Measurements from ENCODE around the gene KIAA0825. TPM values are rescaled to one million over a fixed set of nuclear protein-coding genes. Genes with fewer than 3 reads are reported as not detected.

The KIAA0825 gene
- total and polyA plus RNA-seq, 2 of the 8 experiments (the other 6 are each of a cell fraction or from before 2014, with no cell fraction given) = 0.60 to 1.0 TPM

DNA sequence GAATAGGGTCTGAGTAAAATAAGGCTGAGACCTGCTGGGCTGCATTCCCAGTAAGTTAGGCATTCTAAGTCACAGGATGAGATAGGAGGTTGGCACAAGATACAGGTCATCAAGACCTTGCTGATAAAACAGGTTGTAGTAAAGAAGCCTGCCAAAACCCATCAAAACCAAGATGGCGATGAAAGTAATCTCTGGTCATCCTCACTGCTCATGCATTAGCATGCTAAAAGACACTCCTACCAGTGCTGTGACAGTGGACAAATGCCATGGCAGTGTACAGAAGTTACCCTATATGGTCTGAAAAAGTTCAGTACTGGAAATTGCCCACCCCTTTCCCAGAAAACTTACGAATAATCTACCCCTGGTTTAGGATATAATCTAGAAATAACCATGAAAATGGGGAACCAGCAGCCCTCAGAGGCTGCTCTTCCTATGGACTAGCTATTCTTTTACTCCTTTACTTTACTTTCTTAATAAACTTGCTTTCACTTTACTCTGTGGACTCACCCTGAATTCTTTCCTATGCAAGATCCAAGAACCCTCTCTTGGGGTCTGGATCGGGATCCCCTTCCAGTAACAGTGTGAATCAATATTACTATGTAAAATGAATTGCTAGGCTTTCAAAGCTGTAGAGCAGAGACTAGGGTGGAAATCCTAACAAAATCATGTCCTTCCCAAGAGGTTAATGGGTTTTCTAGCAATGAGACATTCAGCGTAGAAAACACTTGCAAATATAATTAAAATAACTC lies 257.8 kb downstream of the KIAA0825 start:
- Histone ChIP-seq H2BK12ac (ENCODE audit: low read depth, low read length) (no peak overlapping the region), H2BK120ac (replicated peaks; ENCODE audit: low read depth, low read length) (no peak overlapping the region), H4K8ac (ENCODE audit: extremely low read depth, insufficient read depth, low read length) (no peak overlapping the region), H3K79me1 (ENCODE audit: low read depth, low read length) (no peaks in the 10 kb centered on the region), H3K4me1 (replicated peaks in 1 of 4; ENCODE audit: control insufficient read depth in 3 of 4, insufficient read depth in 4 of 4, low read length in 3 of 4) (peaks cover 2 to 27% (median 7%) of the 10 kb centered on the region in 4 experiments; a peak in 5 of 7 replicates), H3K27ac (ENCODE audit: low read depth, low read length) (peak overlapping the region; percentile 65; the same call in 1 of the 2 replicates), H2AK5ac (ENCODE audit: low read depth, low read length) (0 out of 2 replicates have a peak overlapping the region, but pooled peaks have one; percentile 2), H3K23ac (ENCODE audit: insufficient read length) (no peak overlapping the region), H3K4me3 (ENCODE audit: extremely low read depth in 1 of 4, insufficient read depth in 2 of 4, low read depth in 3 of 4, low read length in 4 of 4) (peak overlapping the region; percentile 53 to 71 (median 66)), H3K4me2 (ENCODE audit: insufficient read depth in 1 of 2, low read depth in 2 of 2, low read length in 2 of 2) (peak overlapping the region; percentile 71 to 80), H2BK20ac (ENCODE audit: low read length) (no peak overlapping the region), H3K4ac (replicated peaks; ENCODE audit: insufficient read length, low read depth, low read length) (no peak overlapping the region), H4K91ac (replicated peaks; ENCODE audit: insufficient read length, low read length) (no peak overlapping the region), H2BK5ac (ENCODE audit: low read depth, low read length) (peak overlapping the region; percentile 5; the same call in 1 of the 2 replicates), H4K5ac (ENCODE audit: insufficient read length, low read depth, low read length) (no peak overlapping the region), H3K14ac (ENCODE audit: insufficient read length) (no peak overlapping the region), H3K36me3 (ENCODE audit: control insufficient read depth in 2 of 4, insufficient read depth in 4 of 4, low read length in 3 of 4) (peaks cover 0 to 8% (median 4%) of the 10 kb centered on the region in 4 experiments; a peak in 3 of 8 replicates), H3K79me2 (ENCODE audit: control insufficient read depth in 1 of 2, insufficient read depth in 2 of 2, low read length in 2 of 2) (peaks cover 15 to 58% of the 10 kb centered on the region in 2 experiments), H3K9me3 (ENCODE audit: insufficient read depth in 2 of 2, low read depth in 1 of 2, low read length in 1 of 2) (no peaks in the 10 kb centered on the region), H3K18ac (ENCODE audit: extremely low read depth, low read length) (peak overlapping the region; percentile 72), H2AFZ (ENCODE audit: low read length) (no peak overlapping the region), H3K23me2 (ENCODE audit: low read depth, low read length) (peaks cover 2% of the 10 kb centered on the region; the same call in 1 of the 2 replicates), H4K20me1 (replicated peaks in 1 of 2; ENCODE audit: control insufficient read depth in 1 of 2, insufficient read depth in 2 of 2, low read length in 2 of 2) (no peaks in the 10 kb centered on the region), H3K56ac (replicated peaks; ENCODE audit: insufficient read length, low read depth, low read length) (peak overlapping the region; percentile 20), H2BK15ac (ENCODE audit: low read length) (no peak overlapping the region), H3K9ac (replicated peaks in 1 of 4; ENCODE audit: extremely low read depth in 1 of 4, low read depth in 3 of 4, low read length in 3 of 4) (peak overlapping the region; percentile 3 to 61 (median 50)), H3K27me3 (replicated peaks in 1 of 4; ENCODE audit: control insufficient read depth in 3 of 4, extremely low read depth in 1 of 4, insufficient read depth in 3 of 4, low read length in 3 of 4) (no peaks in the 10 kb centered on the region)
- 47% methylated on average over 4 of the region's 4 CpGs; no CpG with 5 or more reads in 1 of the 2 experiments for WGBS, 2 experiments (ENCODE audit: extremely low coverage in 1 of 2, insufficient coverage in 1 of 2, insufficient read length in 1 of 2, insufficient replicate concordance in 2 of 2, low coverage in 1 of 2, low lambda C conversion rate in 2 of 2, missing lambda C conversion rate in 1 of 2)
- ChIA-PET POLR2A (ENCODE audit: partially characterized antibody) (interaction anchor here (1.0 to 1.7 kb wide), 3 partner anchors 9 to 34 kb away, joined by 3 to 6 read pairs (median 3); no protein-coding TSS in a partner anchor), CTCF (ENCODE audit: partially characterized antibody) (no interaction called here)
- DNase-seq (ENCODE audit: low read depth in 1 of 2, low spot score in 2 of 2) = no peak
- peak; percentile 13 for FAIRE-seq
- TF ChIP-seq POLR2AphosphoS5 (IDR thresholded peaks at IDR 0.05; ENCODE audit: low read depth, low read length) (peak; percentile 50; the same call in 1 of the 2 replicates), TCF12 (IDR thresholded peaks at IDR 0.05; ENCODE audit: low read depth, low read length) (no peak), TAF1 (IDR thresholded peaks at IDR 0.05; ENCODE audit: low read depth, low read length) (0 out of 2 replicates have a peak, but pooled peaks have one; percentile 43), EZH2 (IDR thresholded peaks at IDR 0.05; ENCODE audit: low read depth, low read length, severe bottlenecking) (no peak), BACH1 (IDR thresholded peaks at IDR 0.05; ENCODE audit: low read length) (no peak), POLR2A (IDR thresholded peaks at IDR 0.05; ENCODE audit: control extremely low read depth in 1 of 2, low read depth in 2 of 2, low read length in 2 of 2) (peak in 1 of 2 experiments; percentile 74; a peak in 1 of 3 replicates)
